Heart left ventricle (tissue), 16 donors: ENCODE results near the gene SMARCC1. TPM values are rescaled to one million over a fixed set of nuclear protein-coding genes. Genes with fewer than 3 reads are reported as not detected.

Source experiments
- ATAC-seq, 4 donors: fragments of 200-7000 bp; cut with Tn5 transposase; one replicate each; pipeline ENCODE4 v1.9.1; 2020 to 2022; ENCODE audit warnings: moderate library complexity in 4 of 4, mild to moderate bottlenecking in 3 of 4, moderate number of reproducible peaks in 1 of 4
- DNase-seq, 5 donors: peaks; one replicate each; pipeline ENCODE4 v3.0.0-alpha.2; 2020
- H3K27ac ChIP-seq, 12 donors: fragments of 200-600 bp; sonication (generic) in 4 of 12; one replicate each; pipeline versions ENCODE4 v1.5.0 to v1.8.0; 2016 to 2022; ENCODE audit warnings: mild to moderate bottlenecking in 2 of 12
- H3K27me3 ChIP-seq, 9 donors: fragments of 200-600 bp; sonication (generic) in 2 of 9; one replicate each; pipeline versions ENCODE4 v1.5.1 to v1.8.0; 2016 to 2022; ENCODE audit warnings: mild to moderate bottlenecking in 3 of 9
- H3K36me3 ChIP-seq, 9 donors: fragments of 200-600 bp; sonication (generic) in 2 of 9; one replicate each; pipeline versions ENCODE4 v1.5.0 to v1.8.0; 2018 to 2022; ENCODE audit warnings: mild to moderate bottlenecking in 2 of 9
- H3K4me1 ChIP-seq, 12 donors: fragments of 200-600 bp; sonication (generic) in 4 of 12; one replicate each; pipeline versions ENCODE4 v1.5.0 to v1.8.0; 2016 to 2022; ENCODE audit warnings: mild to moderate bottlenecking in 3 of 12
- H3K4me3 ChIP-seq, 12 donors: fragments of 200-600 bp; sonication (generic) in 4 of 12; one replicate each; pipeline versions ENCODE4 v1.5.0 to v1.8.0; 2017 to 2022; ENCODE audit warnings: mild to moderate bottlenecking in 9 of 12, moderate library complexity in 4 of 12
- H3K9me3 ChIP-seq, 12 donors: fragments of 200-600 bp; sonication (generic) in 4 of 12; one replicate each; pipeline versions ENCODE4 v1.5.0 to v1.8.0; 2016 to 2022; ENCODE audit warnings: mild to moderate bottlenecking in 1 of 12
- POLR2A ChIP-seq, 2 donors: fragments of 450-650 bp; IDR thresholded peaks; one replicate each; pipeline ENCODE4 v1.6.1; 2017; ENCODE audit warnings: antibody characterized with exemption in 2 of 2, mild to moderate bottlenecking in 2 of 2, moderate library complexity in 2 of 2
- WGBS, 4 donors: extraction: QIAGEN DNeasy Blood & Tissue Kit in 2 of 4; methylation state at CpG; one replicate each; pipeline versions ENCODE4 v1.1.5 to v1.1.7; 2013 to 2018; 5-methylcytosine and 5-hydroxymethylcytosine counted together
- intact Hi-C, 10 donors: fragments of 100-400 bp; cut with DNase I; formaldehyde crosslinking; loops; one replicate each; pipeline versions ENCODE4 v1.11.1 to v1.14.2; 2022
- polyA plus RNA-seq, 2 donors: library from polyadenylated mRNA; stranded (reverse); fragments of 200-250 nt; gene quantifications; one replicate each; pipeline ENCODE4 v1.2.3, GENCODE V29; 2013
- total RNA-seq, 9 donors: library from RNA; depleted of rRNA in 2 of 9; stranded (reverse); fragments of >200 nt in 2 of 9; fragmentation: NEBNext Ultra II Directional in 3 of 9; extraction: Animal tissue kit (Norgen Biotek cat#: 25700) in 3 of 9; gene quantifications; one replicate each; pipeline versions ENCODE4 v1.1.0 to v1.2.4, GENCODE V29; 2016 to 2023
- TF ChIP-seq, protein P1 (sequence below), 12 donors: fragments of 200-600 bp; sonication (generic) in 4 of 12; IDR thresholded peaks; one replicate each; pipeline versions ENCODE4 v1.5.0 to v1.8.0; 2018 to 2022; ENCODE audit warnings: antibody characterized with exemption in 12 of 12, mild to moderate bottlenecking in 5 of 12
- donor health status: ischemic (EF 13 %, LVEDD 7.1; RV severe dilation, severe dysfunction).
- donor health status: healthy with polysubstance abuse.
- donor health status: DM: no; HTN: yes; CAD: no.
- donor health status: DM: no; HTN: no; CAD: no.
- donor health status: ischemic (EF 25% LVEDD 6.9; RV normal size, moderate dysfunction).
- donor health status: ischemic (EF 25% LVEDD 5.7; RV mildly dilated, moderate dysfunction).
- donor health status: healthy.
- donor health status: DM: yes; HTN: yes; CAD: no.
- donor health status: ischemic (EF 35%, LVEDD 5.7; RV mildly dilated, moderate dysfunction).
- donor health status: nonischemic (EF 11% LVEDD 7.7; RV severe dilation, severe dysfunction).
- donor health status: DM: yes; HTN: yes; CAD: no.
- donor health status: PGD.
- donor health status: ischemic (EF 29% LVEDD 5.4; RV normal size, mild dysfunction).
- donor health status: nonischemic (EF 23%, LVEDD 6.1; RV moderate dilation, normal function).

The SMARCC1 gene
- total and polyA plus RNA-seq, 11 donors: 5.8 to 31.4 (median 25.5) TPM

DNA sequence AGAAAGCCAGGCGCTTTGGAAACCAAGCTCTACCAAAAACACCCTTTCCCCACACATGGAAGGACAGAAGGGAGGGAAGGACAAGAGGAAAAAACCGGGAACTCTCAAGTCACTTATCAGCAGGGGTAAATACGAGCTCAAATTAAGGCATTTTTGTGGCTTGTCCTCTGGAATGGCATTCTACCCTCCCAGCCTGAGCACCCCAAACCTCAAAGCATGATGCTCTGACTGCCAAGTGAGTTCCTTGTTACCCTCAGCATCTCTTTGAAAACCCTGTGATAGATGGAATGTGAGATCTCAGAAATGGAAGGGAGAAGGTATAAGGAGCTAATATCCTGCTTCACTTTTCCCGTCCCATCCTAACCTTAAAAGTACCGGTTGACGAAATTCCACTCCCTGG is 194.9 kb downstream of the SMARCC1 start:
- Histone ChIP-seq H3K27me3 (no peaks in the 10 kb centered on the region), H3K27ac (no peak overlapping the region), H3K4me3 (no peak overlapping the region), H3K9me3 (no peaks in the 10 kb centered on the region), H3K36me3 (peaks cover 0 to 67% (median 43%) of the 10 kb centered on the region in 9 donors), H3K4me1 (peaks cover 0 to 6% (median 0%) of the 10 kb centered on the region in 12 donors)
- ATAC-seq (no peak), DNase-seq (no peak)
- 92 to 94% (median 93%) methylated on average over 6 of the region's 6 CpGs for WGBS, 4 donors
- TF ChIP-seq, protein P1, sequence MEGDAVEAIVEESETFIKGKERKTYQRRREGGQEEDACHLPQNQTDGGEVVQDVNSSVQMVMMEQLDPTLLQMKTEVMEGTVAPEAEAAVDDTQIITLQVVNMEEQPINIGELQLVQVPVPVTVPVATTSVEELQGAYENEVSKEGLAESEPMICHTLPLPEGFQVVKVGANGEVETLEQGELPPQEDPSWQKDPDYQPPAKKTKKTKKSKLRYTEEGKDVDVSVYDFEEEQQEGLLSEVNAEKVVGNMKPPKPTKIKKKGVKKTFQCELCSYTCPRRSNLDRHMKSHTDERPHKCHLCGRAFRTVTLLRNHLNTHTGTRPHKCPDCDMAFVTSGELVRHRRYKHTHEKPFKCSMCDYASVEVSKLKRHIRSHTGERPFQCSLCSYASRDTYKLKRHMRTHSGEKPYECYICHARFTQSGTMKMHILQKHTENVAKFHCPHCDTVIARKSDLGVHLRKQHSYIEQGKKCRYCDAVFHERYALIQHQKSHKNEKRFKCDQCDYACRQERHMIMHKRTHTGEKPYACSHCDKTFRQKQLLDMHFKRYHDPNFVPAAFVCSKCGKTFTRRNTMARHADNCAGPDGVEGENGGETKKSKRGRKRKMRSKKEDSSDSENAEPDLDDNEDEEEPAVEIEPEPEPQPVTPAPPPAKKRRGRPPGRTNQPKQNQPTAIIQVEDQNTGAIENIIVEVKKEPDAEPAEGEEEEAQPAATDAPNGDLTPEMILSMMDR (IDR thresholded peaks at IDR 0.05): no peak
- no peak for TF ChIP-seq POLR2A (IDR thresholded peaks at IDR 0.05)
- intact Hi-C loops: no loop called here

DNA sequence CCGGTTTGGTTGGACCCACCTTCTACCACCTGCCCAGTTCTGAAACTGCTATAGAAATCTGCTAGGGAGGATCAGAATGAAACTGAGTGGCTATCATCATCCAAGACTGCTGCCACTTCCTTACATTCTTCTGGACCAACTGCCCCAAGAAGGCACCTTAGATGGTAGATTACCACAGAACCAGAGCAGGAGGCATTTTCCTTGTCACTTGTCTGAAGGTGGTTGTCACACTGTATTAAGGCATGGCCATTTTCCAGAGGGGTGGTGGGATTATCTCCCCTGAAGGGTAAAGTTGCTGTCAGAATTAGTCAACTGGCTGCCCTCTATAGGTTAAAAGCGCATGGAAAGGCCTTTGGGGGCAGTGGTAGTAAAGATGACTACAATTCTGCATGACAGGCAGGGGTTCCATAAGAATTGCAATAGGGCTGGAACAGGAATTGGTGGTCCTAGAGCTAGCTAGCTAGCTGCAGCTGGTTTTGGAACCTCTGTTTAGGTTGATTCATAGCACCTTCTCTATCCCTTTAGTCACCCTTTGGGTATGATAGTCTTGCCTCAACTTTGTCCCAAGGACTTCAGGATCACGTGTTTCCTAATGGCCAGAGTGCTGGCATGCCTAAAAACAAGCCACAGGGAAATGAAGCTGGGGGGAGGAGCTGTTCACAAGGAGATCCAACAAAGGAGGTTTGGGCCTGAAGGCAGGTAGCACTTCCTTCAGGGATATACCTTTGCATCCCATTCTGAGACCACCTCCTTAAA is 198.2 kb downstream of the SMARCC1 start:
- 84 to 85% (median 85%) methylated on average over 3 of the region's 3 CpGs for WGBS, 4 donors
- intact Hi-C loops: no loop called here

DNA sequence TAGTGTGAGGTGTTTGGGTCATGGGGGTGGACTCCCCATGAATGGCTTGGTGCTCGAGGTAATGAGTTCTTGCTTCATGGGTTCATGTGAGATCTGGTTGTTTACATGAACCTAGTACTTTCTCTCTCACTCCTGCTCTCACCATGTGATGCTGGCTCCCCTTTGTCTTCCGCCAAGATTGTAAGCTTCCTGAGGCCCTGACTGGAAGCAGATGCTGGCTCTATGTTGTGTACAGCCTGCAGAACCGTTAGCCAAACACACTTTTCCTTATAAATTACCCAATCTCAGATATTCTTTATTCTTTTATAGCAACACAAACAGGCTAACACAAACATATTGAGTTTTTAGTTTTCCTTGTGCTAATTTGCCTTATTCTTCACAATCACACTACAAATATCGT is 199.9 kb downstream of the SMARCC1 start:
- WGBS, 4 donors: 88 to 95% (median 90%) methylated on average over 4 of the region's 4 CpGs
- TF ChIP-seq POLR2A (IDR thresholded peaks at IDR 0.05): no peak
- TF ChIP-seq, protein P1 (IDR thresholded peaks at IDR 0.05): no peak
- Histone ChIP-seq H3K27me3 (peaks cover 0 to 27% (median 0%) of the 10 kb centered on the region in 9 donors), H3K4me3 (no peak overlapping the region), H3K9me3 (no peaks in the 10 kb centered on the region), H3K4me1 (peaks cover 0 to 19% (median 10%) of the 10 kb centered on the region in 12 donors), H3K27ac (no peak overlapping the region), H3K36me3 (peaks cover 0 to 22% (median 8%) of the 10 kb centered on the region in 9 donors)
- intact Hi-C loops: no loop called here
- DNase-seq: no peak
- no peak for ATAC-seq

More for the DNA sequence above, 198.2 kb downstream of the SMARCC1 start:
- Histone ChIP-seq H3K4me1 (peaks cover 0 to 8% (median 4%) of the 10 kb centered on the region in 12 donors), H3K27ac (no peak overlapping the region), H3K36me3 (peaks cover 0 to 38% (median 16%) of the 10 kb centered on the region in 9 donors), H3K4me3 (no peak overlapping the region), H3K27me3 (peaks cover 0 to 17% (median 0%) of the 10 kb centered on the region in 9 donors), H3K9me3 (no peaks in the 10 kb centered on the region)
- ATAC-seq (no peak), DNase-seq (no peak)
- TF ChIP-seq POLR2A (IDR thresholded peaks at IDR 0.05): no peak
- TF ChIP-seq, protein P1 (IDR thresholded peaks at IDR 0.05): no peak

DNA sequence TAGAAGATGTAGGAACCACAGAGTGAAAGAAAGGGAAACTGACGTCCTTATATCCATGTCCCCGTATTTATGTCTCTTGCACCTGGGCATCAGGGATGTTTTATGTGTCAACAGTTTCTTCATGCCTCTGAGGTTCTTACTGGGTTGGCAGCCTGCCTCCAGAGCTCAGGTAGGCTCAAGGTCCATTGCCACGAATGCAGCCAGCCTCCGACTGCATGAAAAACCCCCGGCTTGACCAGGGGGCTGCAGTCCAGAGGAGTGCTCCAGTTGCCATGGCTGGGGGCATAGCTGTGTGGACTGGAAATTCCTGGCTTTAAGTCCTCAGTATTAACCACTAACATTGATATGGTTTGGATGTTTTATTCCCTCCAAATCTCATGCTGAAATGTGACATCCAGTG is 200.3 kb downstream of the SMARCC1 start:
- ATAC-seq: no peak

More for the DNA sequence above, 200.3 kb downstream of the SMARCC1 start:
- peaks cover 0 to 18% (median 8%) of the 10 kb centered on the region in 9 donors for H3K36me3 ChIP-seq
- intact Hi-C loops: no loop called here
- no peak for DNase-seq
- TF ChIP-seq, protein P1 (IDR thresholded peaks at IDR 0.05): no peak
- TF ChIP-seq POLR2A (IDR thresholded peaks at IDR 0.05): no peak
- peaks cover 0 to 19% (median 10%) of the 10 kb centered on the region in 12 donors for H3K4me1 ChIP-seq
- H3K27me3 ChIP-seq: peaks cover 0 to 31% (median 0%) of the 10 kb centered on the region in 9 donors
- no peak overlapping the region for H3K27ac ChIP-seq
- no peak overlapping the region for H3K4me3 ChIP-seq
- no peaks in the 10 kb centered on the region for H3K9me3 ChIP-seq
- WGBS, 4 donors: 76 to 82% (median 78%) methylated on average over 5 of the region's 5 CpGs
